K562 (cell line): Measurements from ENCODE around the gene FOXO3. TPM values are rescaled to one million over a fixed set of nuclear protein-coding genes. Genes with fewer than 3 reads are reported as not detected.

Experiments used
- BCOR ChIP-seq: fragments of 450-650 bp; IDR thresholded peaks from 2 replicates; pipeline ENCODE4 v1.6.1; 2016
- CXXC5 ChIP-seq: fragments of 250-450 bp; sonication (Bioruptor Pico); IDR thresholded peaks from 2 replicates; pipeline ENCODE4 v1.8.0; 2022; ENCODE audit warnings: inconsistent platforms, mild to moderate bottlenecking, moderate library complexity
- DMBX1 ChIP-seq: fragments of 250-450 bp; sonication (Bioruptor Pico); IDR thresholded peaks from 2 replicates; pipeline ENCODE4 v1.8.0; 2022; ENCODE audit warnings: inconsistent platforms, mild to moderate bottlenecking, moderate library complexity, borderline replicate concordance
- ELF1 ChIP-seq: fragments of 200-800 bp; sonication (Bioruptor generic); IDR thresholded peaks from 2 replicates; pipeline ENCODE4 v1.6.1; 2016; ENCODE audit warnings: missing genetic modification characterization, missing compliant biosample characterization
- EZH2 ChIP-seq: IDR thresholded peaks from 2 replicates; pipeline ENCODE4 v1.6.1; 2012; ENCODE audit warnings: low read depth, mild to moderate bottlenecking, inconsistent platforms, low read length, borderline replicate concordance
- HDAC1 ChIP-seq, 2 experiments: fragments of 450-650 bp; IDR thresholded peaks; 2 replicates each; pipeline ENCODE4 v1.6.1; 2016 to 2017; ENCODE audit warnings: inconsistent platforms in 1 of 2, mild to moderate bottlenecking in 1 of 2, moderate library complexity in 1 of 2
- HDAC6 ChIP-seq: IDR thresholded peaks from 2 replicates; pipeline ENCODE4 v1.6.1; 2012; ENCODE audit warnings: low read depth, mild to moderate bottlenecking, control low read depth, inconsistent platforms, low read length, moderate library complexity
- IRF2 ChIP-seq: sonication (generic); formaldehyde crosslinking; IDR thresholded peaks from 2 replicates; pipeline ENCODE4 v1.8.1; 2022; ENCODE audit warnings: mild to moderate bottlenecking, missing genetic modification reagents
- MYNN ChIP-seq, 2 experiments: sonication (generic); formaldehyde crosslinking in 1 of 2; IDR thresholded peaks; 2 replicates each; pipeline versions ENCODE4 v1.5.0 to v1.6.1; 2016 to 2020; ENCODE audit warnings: antibody characterized with exemption in 1 of 2, missing genetic modification reagents in 1 of 2
- NCOA1 ChIP-seq: fragments of 450-650 bp; IDR thresholded peaks from 2 replicates; pipeline ENCODE4 v1.6.1; 2016; ENCODE audit warnings: low read depth
- NELFE ChIP-seq: IDR thresholded peaks from 2 replicates; pipeline ENCODE4 v1.6.1; 2011; ENCODE audit warnings: mild to moderate bottlenecking; ENCODE audit not compliant: insufficient read depth, insufficient read length
- NFE2 ChIP-seq: IDR thresholded peaks from 2 replicates; pipeline ENCODE4 v1.6.1; 2014; ENCODE audit warnings: antibody characterized with exemption, low read depth
- NFIC ChIP-seq: fragments of 450-650 bp; IDR thresholded peaks from 2 replicates; pipeline ENCODE4 v1.6.1; 2017; ENCODE audit warnings: mild to moderate bottlenecking, inconsistent platforms
- NONO ChIP-seq, 2 experiments: fragments of 200-400 bp in 1 of 2; fragments of 450-650 bp in 1 of 2; formaldehyde crosslinking in 1 of 2; IDR thresholded peaks; 2 replicates each; pipeline ENCODE4 v1.6.1; 2017; ENCODE audit warnings: low read depth in 2 of 2, mild to moderate bottlenecking in 2 of 2, moderate library complexity in 2 of 2, low read length in 1 of 2
- NR1H2 ChIP-seq: sonication (generic); formaldehyde crosslinking; IDR thresholded peaks from 2 replicates; pipeline ENCODE4 v1.4.0; 2020; ENCODE audit warnings: mild to moderate bottlenecking, missing genetic modification reagents
- RAD51 ChIP-seq: fragments of 450-650 bp; IDR thresholded peaks from 2 replicates; pipeline ENCODE4 v1.7.1; 2016; ENCODE audit warnings: low read depth, mild to moderate bottlenecking, borderline replicate concordance
- SMARCA4 ChIP-seq: fragments of 450-650 bp; IDR thresholded peaks from 2 replicates; pipeline ENCODE4 v1.6.1; 2016
- SMARCC2 ChIP-seq: fragments of 450-650 bp; IDR thresholded peaks from 2 replicates; pipeline ENCODE4 v1.6.1; 2017; ENCODE audit warnings: antibody characterized with exemption, moderate library complexity, mild to moderate bottlenecking, low read depth
- STAT5A ChIP-seq: IDR thresholded peaks from 2 replicates; pipeline ENCODE4 v1.6.1; 2012; ENCODE audit warnings: low read length, inconsistent platforms, borderline replicate concordance
- TAL1 ChIP-seq: fragments of 450-650 bp; IDR thresholded peaks from 2 replicates; pipeline ENCODE4 v1.6.1; 2016; ENCODE audit warnings: mild to moderate bottlenecking
- ZNF311 ChIP-seq: fragments of 250-450 bp; sonication (Bioruptor Pico); IDR thresholded peaks from 2 replicates; pipeline ENCODE4 v1.4.0; 2020; ENCODE audit warnings: mild to moderate bottlenecking, moderate library complexity
- ZNF589 ChIP-seq: fragments of 200-800 bp; sonication (Bioruptor generic); IDR thresholded peaks from 2 replicates; pipeline ENCODE4 v1.6.1; 2016; ENCODE audit warnings: low read depth, missing genetic modification characterization, missing compliant biosample characterization
- polyA plus RNA-seq, 8 experiments: library from polyadenylated mRNA; depleted of rRNA in 4 of 8; stranded (reverse) in 5 of 8; unstranded in 3 of 8; fragments of >200 nt; fragmentation: Nextera tagmentation in 2 of 8; fragmentation: Illumina TruSeq in 1 of 8; extraction: Ambion mirVana in 2 of 8; extraction: Trizol in 1 of 8; gene quantifications; 2 replicates each; pipeline versions ENCODE4 v1.2.1 to v1.2.3, GENCODE V29; 2011 to 2014; ENCODE audit warnings: inconsistent platforms in 1 of 8, missing spikeins in 1 of 8
- total RNA-seq, 7 experiments: library from RNA; depleted of rRNA in 6 of 7; stranded (reverse); fragments of >200 nt in 6 of 7; fragmentation: Illumina TruSeq in 2 of 7; extraction: Trizol in 2 of 7; gene quantifications; 2 replicates each; pipeline versions ENCODE4 v1.2.1 to v1.2.3, GENCODE V29; 2011 to 2021; ENCODE audit warnings: low replicate concordance in 1 of 7
- TF ChIP-seq, protein P1 (sequence below): fragments of 450-650 bp; IDR thresholded peaks from 2 replicates; pipeline ENCODE4 v1.6.1; 2016; ENCODE audit warnings: missing biosample characterization, missing genetic modification characterization
- TF ChIP-seq, protein P2 (sequence below): IDR thresholded peaks from 2 replicates; pipeline ENCODE4 v1.6.1; 2016; ENCODE audit warnings: missing genetic modification characterization, missing compliant biosample characterization
- TF ChIP-seq, protein P3 (sequence below): fragments of 450-650 bp; IDR thresholded peaks from 2 replicates; pipeline ENCODE4 v1.6.1; 2016; ENCODE audit warnings: antibody characterized with exemption

FOXO3 gene
- total and polyA plus RNA-seq, 9 of the 15 experiments (the other 6 are each of a cell fraction or from before 2014, with no cell fraction given) = 3.0 to 14.6 (median 6.0) TPM

DNA sequence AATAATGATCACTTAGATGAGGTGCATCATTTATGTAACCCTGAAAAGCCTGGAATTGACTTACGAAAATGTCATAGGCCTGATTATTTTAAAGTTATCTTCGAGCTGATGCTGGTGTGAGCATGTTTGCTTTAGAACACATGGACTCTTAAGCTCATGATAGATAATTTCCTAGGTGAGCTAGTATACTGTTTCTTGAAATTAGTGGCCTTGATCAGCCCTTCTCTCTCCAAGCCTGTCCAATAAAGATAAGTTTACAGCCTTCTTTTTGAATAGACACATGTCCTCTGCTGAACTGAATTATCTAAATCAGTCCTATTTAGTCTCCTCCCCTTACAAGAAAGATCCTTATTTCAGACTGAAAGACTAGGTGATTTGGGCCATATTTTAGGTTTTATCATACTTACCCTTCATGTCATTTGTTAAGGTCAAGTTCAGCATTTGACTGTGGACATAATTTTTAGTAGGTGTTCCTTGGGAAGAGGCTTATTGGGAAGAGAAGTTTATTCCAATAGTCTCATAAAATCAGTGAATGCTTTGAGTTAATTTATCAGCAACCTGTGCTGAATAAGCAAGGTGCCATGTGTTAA lies 15.3 kb downstream of the FOXO3 start (continued):
- TF ChIP-seq NELFE (no peak), NONO (IDR thresholded peaks at IDR 0.05; ENCODE audit: low read depth in 2 of 2, low read length in 1 of 2) (no peak), TAL1 (peak; percentile 92), ZNF589 (CRISPR knock-in tag) (no peak), BCOR (no peak), NFIC (peak; percentile 70), ZNF311 (CRISPR knock-in tag) (no peak), IRF2 (CRISPR knock-in tag) (no peak), HDAC6 (no peak), NCOA1 (peak; percentile 56), EZH2 (no peak), HDAC1 (IDR thresholded peaks at IDR 0.05) (peak in 1 of 2 experiments; percentile 50; a peak in 1 of 4 replicates), SMARCA4 (peak; percentile 80), RAD51 (peak; percentile 25; the same call in 1 of the 2 replicates), DMBX1 (0 out of 2 replicates have a peak, but pooled peaks have one; percentile 31), NFE2 (no peak), ELF1 (0 out of 2 replicates have a peak, but pooled peaks have one; percentile 12), NR1H2 (CRISPR knock-in tag) (no peak), SMARCC2 (peak; percentile 32; the same call in 1 of the 2 replicates), CXXC5 (CRISPR knock-in tag) (peak; percentile 30; the same call in 1 of the 2 replicates), MYNN (IDR thresholded peaks at IDR 0.05) (peak; percentile 81; the same call in 1 of the 2 replicates), MYNN (CRISPR knock-in tag; IDR thresholded peaks at IDR 0.05) (no peak), STAT5A (peak; percentile 64)
- TF ChIP-seq, protein P1, sequence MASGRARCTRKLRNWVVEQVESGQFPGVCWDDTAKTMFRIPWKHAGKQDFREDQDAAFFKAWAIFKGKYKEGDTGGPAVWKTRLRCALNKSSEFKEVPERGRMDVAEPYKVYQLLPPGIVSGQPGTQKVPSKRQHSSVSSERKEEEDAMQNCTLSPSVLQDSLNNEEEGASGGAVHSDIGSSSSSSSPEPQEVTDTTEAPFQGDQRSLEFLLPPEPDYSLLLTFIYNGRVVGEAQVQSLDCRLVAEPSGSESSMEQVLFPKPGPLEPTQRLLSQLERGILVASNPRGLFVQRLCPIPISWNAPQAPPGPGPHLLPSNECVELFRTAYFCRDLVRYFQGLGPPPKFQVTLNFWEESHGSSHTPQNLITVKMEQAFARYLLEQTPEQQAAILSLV (tag) = no peak
- TF ChIP-seq, protein P2, sequence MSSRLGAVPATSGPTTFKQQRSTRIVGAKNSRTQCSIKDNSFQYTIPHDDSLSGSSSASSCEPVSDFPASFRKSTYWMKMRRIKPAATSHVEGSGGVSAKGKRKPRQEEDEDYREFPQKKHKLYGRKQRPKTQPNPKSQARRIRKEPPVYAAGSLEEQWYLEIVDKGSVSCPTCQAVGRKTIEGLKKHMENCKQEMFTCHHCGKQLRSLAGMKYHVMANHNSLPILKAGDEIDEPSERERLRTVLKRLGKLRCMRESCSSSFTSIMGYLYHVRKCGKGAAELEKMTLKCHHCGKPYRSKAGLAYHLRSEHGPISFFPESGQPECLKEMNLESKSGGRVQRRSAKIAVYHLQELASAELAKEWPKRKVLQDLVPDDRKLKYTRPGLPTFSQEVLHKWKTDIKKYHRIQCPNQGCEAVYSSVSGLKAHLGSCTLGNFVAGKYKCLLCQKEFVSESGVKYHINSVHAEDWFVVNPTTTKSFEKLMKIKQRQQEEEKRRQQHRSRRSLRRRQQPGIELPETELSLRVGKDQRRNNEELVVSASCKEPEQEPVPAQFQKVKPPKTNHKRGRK (tag) = no peak
- TF ChIP-seq, protein P3, sequence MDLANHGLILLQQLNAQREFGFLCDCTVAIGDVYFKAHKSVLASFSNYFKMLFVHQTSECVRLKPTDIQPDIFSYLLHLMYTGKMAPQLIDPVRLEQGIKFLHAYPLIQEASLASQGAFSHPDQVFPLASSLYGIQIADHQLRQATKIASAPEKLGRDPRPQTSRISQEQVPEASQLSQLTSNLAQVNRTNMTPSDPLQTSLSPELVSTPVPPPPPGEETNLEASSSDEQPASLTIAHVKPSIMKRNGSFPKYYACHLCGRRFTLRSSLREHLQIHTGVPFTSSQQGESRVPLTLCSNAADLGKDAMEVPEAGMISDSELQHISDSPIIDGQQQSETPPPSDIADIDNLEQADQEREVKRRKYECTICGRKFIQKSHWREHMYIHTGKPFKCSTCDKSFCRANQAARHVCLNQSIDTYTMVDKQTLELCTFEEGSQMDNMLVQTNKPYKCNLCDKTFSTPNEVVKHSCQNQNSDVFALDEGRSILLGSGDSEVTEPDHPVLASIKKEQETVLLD = no peak
